Epithelial cell of proximal tubule (primary cell): Measurements from ENCODE around the gene ELAC2. TPM values are rescaled to one million over a fixed set of nuclear protein-coding genes. Genes with fewer than 3 reads are reported as not detected.
A peak's percentile ranks its signal among the peaks of the same experiment; 100 is the strongest.

ENCODE experiments used
- DNase-seq: peaks from one replicate; pipeline ENCODE4 v3.0.0-alpha.2; 2011; ENCODE audit warnings: low read depth
- H3K4me3 ChIP-seq: 2 replicates; pipeline ENCODE4 v1.5.1; 2011; ENCODE audit warnings: low read depth, mild to moderate bottlenecking, low read length
- total RNA-seq: library from RNA; depleted of rRNA; stranded (reverse); fragments of >200 nt; gene quantifications from 2 replicates; pipeline ENCODE4 v1.2.3, GENCODE V29; 2015
- TF ChIP-seq, protein P1 (sequence below): conservative IDR thresholded peaks from 2 replicates; pipeline ENCODE4 v1.5.1; 2012; ENCODE audit warnings: low read depth, mild to moderate bottlenecking, low read length

ELAC2 gene
- total RNA-seq, 1 donor from 2014 or later = 75.4 TPM

- no peak overlapping the region for H3K4me3 ChIP-seq
- TF ChIP-seq, protein P1, sequence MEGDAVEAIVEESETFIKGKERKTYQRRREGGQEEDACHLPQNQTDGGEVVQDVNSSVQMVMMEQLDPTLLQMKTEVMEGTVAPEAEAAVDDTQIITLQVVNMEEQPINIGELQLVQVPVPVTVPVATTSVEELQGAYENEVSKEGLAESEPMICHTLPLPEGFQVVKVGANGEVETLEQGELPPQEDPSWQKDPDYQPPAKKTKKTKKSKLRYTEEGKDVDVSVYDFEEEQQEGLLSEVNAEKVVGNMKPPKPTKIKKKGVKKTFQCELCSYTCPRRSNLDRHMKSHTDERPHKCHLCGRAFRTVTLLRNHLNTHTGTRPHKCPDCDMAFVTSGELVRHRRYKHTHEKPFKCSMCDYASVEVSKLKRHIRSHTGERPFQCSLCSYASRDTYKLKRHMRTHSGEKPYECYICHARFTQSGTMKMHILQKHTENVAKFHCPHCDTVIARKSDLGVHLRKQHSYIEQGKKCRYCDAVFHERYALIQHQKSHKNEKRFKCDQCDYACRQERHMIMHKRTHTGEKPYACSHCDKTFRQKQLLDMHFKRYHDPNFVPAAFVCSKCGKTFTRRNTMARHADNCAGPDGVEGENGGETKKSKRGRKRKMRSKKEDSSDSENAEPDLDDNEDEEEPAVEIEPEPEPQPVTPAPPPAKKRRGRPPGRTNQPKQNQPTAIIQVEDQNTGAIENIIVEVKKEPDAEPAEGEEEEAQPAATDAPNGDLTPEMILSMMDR = no peak
- no peak for DNase-seq
Measured at GRCh38 chr17:13003454-13003851, 14.4 kb downstream of the ELAC2 start.

DNA sequence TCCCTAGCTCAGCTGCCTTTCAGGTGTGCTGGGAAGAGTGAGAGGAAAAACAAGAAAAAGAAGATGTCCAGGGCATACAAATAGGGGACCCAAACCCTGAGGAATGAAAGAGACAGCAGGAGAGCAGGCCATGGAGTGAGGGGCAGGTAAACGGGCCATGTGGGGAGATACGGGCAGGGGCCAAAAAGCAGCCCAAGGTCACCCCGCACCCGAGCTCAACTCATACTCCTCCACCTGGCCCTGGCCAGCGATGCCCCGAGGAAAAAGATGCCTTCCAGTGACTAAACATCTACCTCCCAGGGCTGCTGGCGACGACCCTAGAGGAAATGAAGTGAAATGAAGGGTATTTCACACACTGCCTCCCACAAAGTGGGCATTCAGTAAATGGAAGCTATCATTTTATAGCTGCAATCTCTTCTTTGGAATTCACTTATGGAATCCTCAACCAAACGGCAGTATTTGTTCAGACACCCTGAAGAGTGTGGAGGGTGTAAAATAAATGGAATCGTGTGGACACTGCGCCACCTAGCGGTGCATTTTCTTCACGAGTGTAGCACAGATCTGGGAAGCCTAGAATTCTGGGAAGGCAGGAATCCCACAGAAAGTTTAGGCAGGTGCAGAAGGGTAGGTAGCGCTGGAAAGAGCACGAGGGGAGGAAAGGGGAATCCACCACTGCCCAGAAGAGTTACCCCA lies 14.9 kb downstream of the ELAC2 start:
- DNase-seq = no peak
- TF ChIP-seq, protein P1 = peak; percentile 85
- no peak overlapping the region for H3K4me3 ChIP-seq

DNA sequence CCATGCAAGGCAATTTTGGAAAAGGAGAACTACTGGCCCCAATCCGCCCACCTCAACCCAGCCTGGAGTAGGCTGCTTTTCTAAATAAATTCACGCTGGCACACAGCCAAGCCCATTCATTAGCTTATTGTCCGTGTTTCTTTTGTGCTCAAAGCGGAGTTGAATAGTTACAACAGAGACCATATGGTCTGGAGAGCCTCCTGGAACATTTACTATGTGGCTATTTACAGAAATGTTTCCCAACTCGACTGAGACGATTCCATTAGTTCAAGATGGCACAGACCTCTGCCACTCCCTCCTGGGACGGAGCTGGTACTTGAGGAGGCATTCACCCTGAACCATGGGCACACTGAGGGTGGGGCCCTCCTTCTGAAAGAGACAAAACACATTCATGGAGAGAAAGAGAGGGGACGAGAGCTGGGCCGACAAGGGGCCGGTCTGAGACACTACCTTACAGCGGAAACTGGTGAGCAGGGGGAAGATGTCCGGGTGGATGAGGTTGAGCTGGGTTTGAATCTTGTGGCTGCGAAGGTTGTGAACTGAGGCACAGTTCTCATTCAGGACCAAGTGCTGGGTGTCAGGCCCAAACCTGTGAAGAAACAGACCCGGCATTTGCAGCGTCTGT lies 15.7 kb downstream of the ELAC2 start:
- no peak overlapping the region for H3K4me3 ChIP-seq
- TF ChIP-seq, protein P1 = no peak
- DNase-seq = no peak

- H3K4me3 ChIP-seq = no peak overlapping the region
- no peak for DNase-seq
- TF ChIP-seq, protein P1 = no peak
Measured at GRCh38 chr17:13000561-13000960, 17.3 kb downstream of the ELAC2 start.

- no peak overlapping the region for H3K4me3 ChIP-seq
- TF ChIP-seq, protein P1 = no peak
- no peak for DNase-seq
Measured at GRCh38 chr17:12998874-12999273, 19.0 kb downstream of the ELAC2 start.

GRCh38 chr17:12998461-12998860 lies 19.4 kb downstream of the ELAC2 start:
- TF ChIP-seq, protein P1 = no peak
- DNase-seq = no peak
- no peak overlapping the region for H3K4me3 ChIP-seq

DNA sequence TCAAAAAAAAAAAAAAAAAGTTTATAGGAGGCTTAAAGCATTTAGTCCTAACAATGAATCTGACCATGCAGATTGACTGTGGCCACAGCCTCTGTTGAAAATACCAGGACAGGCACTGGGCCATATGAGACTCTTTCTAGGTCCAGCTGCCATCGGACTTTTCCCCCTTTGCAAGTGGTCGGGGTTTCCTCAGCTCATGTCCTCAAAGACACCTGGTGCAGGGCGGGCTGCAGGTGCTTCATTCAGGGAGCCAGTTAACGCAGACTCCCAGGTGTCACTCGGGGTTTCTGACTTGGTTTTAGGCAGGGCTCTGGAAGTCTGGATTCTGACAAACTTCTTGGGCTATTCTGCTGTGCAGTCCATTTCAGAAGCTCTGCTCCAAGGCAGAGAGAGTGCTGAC lies 20.9 kb downstream of the ELAC2 start:
- no peak for DNase-seq
- TF ChIP-seq, protein P1 = no peak
- H3K4me3 ChIP-seq = no peak overlapping the region
